Renal pelvis (tissue), 3 donors: ENCODE measurements around the gene ALG8. TPM values are rescaled to one million over a fixed set of nuclear protein-coding genes. Genes with fewer than 3 reads are reported as not detected.

Experiments
- polyA plus RNA-seq, 3 donors: library from polyadenylated mRNA; unstranded; fragments of 120-200 nt; gene quantifications; one replicate each; pipeline ENCODE4 v1.2.1, GENCODE V29; 2013; ENCODE audit not compliant: insufficient read length in 3 of 3

Gene ALG8
- polyA plus RNA-seq, 3 donors: 62.2 to 77.9 (median 62.8) TPM

Other genes starting within 250 kb of the ALG8 start
- 10 to 100 TPM; 41.2 to 48.2 (median 45.7) TPM for gene INTS4, start 145.0 kb downstream of the ALG8 start, polyA plus RNA-seq
- gene KCTD14, start 116.3 kb downstream of the ALG8 start, polyA plus RNA-seq: 10 to 100 TPM; 11.4 to 16.0 (median 14.7) TPM
- gene THRSP, start 75.8 kb downstream of the ALG8 start, polyA plus RNA-seq: under 1 TPM; 0.14 to 0.33 (median 0.21) TPM
- gene NDUFC2, start 59.8 kb downstream of the ALG8 start, polyA plus RNA-seq: 100 to 1,000 TPM; 165 to 174 (median 168) TPM
- 1 to 10 TPM; 8.0 to 9.8 (median 9.3) TPM for gene KCTD21, start 49.0 kb upstream of the ALG8 start, polyA plus RNA-seq
- 1 to 10 TPM; 5.4 to 6.3 (median 5.8) TPM for gene USP35, start 49.3 kb upstream of the ALG8 start, polyA plus RNA-seq